ENCODE results near the gene IL34. TPM values are rescaled to one million over a fixed set of nuclear protein-coding genes. Genes with fewer than 3 reads are reported as not detected.

IL34 gene
- total and polyA plus RNA-seq, 2 of the 13 experiments (the other 11 are each of a cell fraction or from before 2014, with no cell fraction given): 1.2 to 1.3 TPM

DNA sequence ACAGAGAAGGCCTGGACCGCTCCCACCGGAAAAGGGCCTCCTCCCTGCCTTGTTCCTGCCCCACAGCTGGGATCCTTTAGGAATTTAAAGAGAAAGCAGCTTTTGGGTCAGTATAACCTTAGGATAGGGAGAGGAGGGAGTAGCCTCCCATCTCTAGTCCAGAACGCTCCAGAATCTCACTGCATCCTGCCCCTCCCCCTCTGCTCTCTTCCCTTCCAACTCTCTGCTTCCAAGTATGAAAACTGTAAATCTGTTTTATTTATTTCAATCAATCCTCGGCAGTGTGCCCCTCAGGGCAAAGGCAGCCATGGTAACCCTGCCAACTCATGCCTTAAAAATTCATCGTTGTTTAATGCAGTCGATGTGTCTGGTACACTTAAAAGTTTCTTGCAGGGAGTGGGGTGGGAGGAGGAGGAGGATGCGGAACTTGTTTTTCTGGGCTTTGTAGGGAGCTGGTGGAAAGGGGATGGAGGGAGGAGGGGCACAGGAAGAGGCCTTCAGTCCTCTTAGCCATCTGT, 60.6 kb downstream of the IL34 start:
- DNase-seq (ENCODE audit: low spot score) (no peak), FAIRE-seq (no peak), ATAC-seq (no peak)
- Histone ChIP-seq H2AFZ (ENCODE audit: low read length) (no peak overlapping the region), H3K27me3 (ENCODE audit: control insufficient read depth in 1 of 2, insufficient read depth in 2 of 2, low read length in 2 of 2) (no peaks in the 10 kb centered on the region), H3K36me3 (replicated peaks in 1 of 2; ENCODE audit: control insufficient read depth in 1 of 2, insufficient read depth in 2 of 2, low read length in 2 of 2) (0 out of 5 replicates have a peak, but pooled peaks cover 0 to 5% of the 10 kb centered on the region in 2 experiments), H3K27ac (ENCODE audit: extremely low read length, insufficient read depth, low read length) (no peak overlapping the region), H3K9me3 (ENCODE audit: low read length) (no peaks in the 10 kb centered on the region), H3K9ac (ENCODE audit: insufficient read depth, low read depth, low read length) (no peak overlapping the region), H3K4me1 (ENCODE audit: insufficient read depth, low read length) (peaks cover 68% of the 10 kb centered on the region), H3K4me2 (ENCODE audit: low read depth, low read length) (no peak overlapping the region), H3K4me3 (replicated peaks in 1 of 3; ENCODE audit: insufficient read depth in 1 of 3, low read depth in 2 of 3, low read length in 3 of 3) (no peak overlapping the region), H4K20me1 (ENCODE audit: insufficient read depth, low read length) (no peaks in the 10 kb centered on the region), H3K79me2 (ENCODE audit: insufficient read depth, low read length) (no peaks in the 10 kb centered on the region)
- 94% methylated on average over 7 of the region's 7 CpGs for WGBS (ENCODE audit: low lambda C conversion rate)
- TF ChIP-seq ZNF253 (CRISPR knock-in tag; IDR thresholded peaks at IDR 0.05; ENCODE audit: borderline replicate concordance) (no peak), ZNF543 (CRISPR knock-in tag; IDR thresholded peaks at IDR 0.05) (no peak), SRSF4 (IDR thresholded peaks at IDR 0.05; ENCODE audit: low read depth, low read length, poor library complexity, severe bottlenecking) (no peak), ZZZ3 (CRISPR knock-in tag; IDR thresholded peaks at IDR 0.05; ENCODE audit: borderline replicate concordance) (no peak), ATRX (CRISPR knock-in tag; IDR thresholded peaks at IDR 0.05; ENCODE audit: borderline replicate concordance) (no peak), ATAD3A (CRISPR knock-in tag; IDR thresholded peaks at IDR 0.05) (no peak), ZNF282 (IDR thresholded peaks at IDR 0.05; ENCODE audit: partially characterized antibody) (no peak), ZNF782 (CRISPR knock-in tag; IDR thresholded peaks at IDR 0.05; ENCODE audit: borderline replicate concordance) (no peak), ZNF484 (CRISPR knock-in tag; IDR thresholded peaks at IDR 0.05; ENCODE audit: borderline replicate concordance, low read depth) (no peak), ZBTB44 (CRISPR knock-in tag; IDR thresholded peaks at IDR 0.05) (no peak), ZSCAN22 (CRISPR knock-in tag; IDR thresholded peaks at IDR 0.05) (no peak), ADNP (CRISPR knock-in tag; IDR thresholded peaks at IDR 0.05) (no peak), PHF20 (CRISPR knock-in tag; IDR thresholded peaks at IDR 0.05) (no peak), RFX5 (IDR thresholded peaks at IDR 0.05; ENCODE audit: low read depth, low read length) (no peak), HOXA7 (CRISPR knock-in tag; IDR thresholded peaks at IDR 0.05) (no peak), ZMYM4 (CRISPR knock-in tag; IDR thresholded peaks at IDR 0.05) (no peak), MTA1 (CRISPR knock-in tag; IDR thresholded peaks at IDR 0.05; ENCODE audit: borderline replicate concordance) (no peak), GZF1 (CRISPR knock-in tag; IDR thresholded peaks at IDR 0.05) (no peak), ARNTL (CRISPR knock-in tag; IDR thresholded peaks at IDR 0.05) (no peak)
- no TSS peak for BruUV-seq (replicated peaks)
- in situ Hi-C loops (cut with HindIII; ENCODE audit: extremely low pct_ligation_motif_present, low pct_unique_long_range_greater_than_20kb): no loop called here
- POLR2A ChIA-PET: interaction anchor here (7.0 kb wide), 1 partner anchor 18 kb away, joined by 134 read pairs; no protein-coding TSS in a partner anchor
- intact Hi-C loops (cut with micrococcal nuclease; ENCODE audit: unreplicated experiment): no loop called here
- CTCF ChIA-PET (ENCODE audit: low intra/inter-chr PET ratio, low total read pairs): no interaction called here
